Lower leg skin (tissue), 4 donors: ENCODE results near the gene NR4A1. TPM values are rescaled to one million over a fixed set of nuclear protein-coding genes. Genes with fewer than 3 reads are reported as not detected.

Source experiments
- DNase-seq, 2 donors: peaks; one replicate each; pipeline ENCODE4 v3.0.0-alpha.2; 2019; ENCODE audit warnings: low spot score in 2 of 2
- H3K4me3 ChIP-seq: fragments of 200-600 bp; sonication (generic); 2 replicates; pipeline ENCODE4 v1.5.1; 2017; ENCODE audit warnings: mild to moderate bottlenecking, low read depth; ENCODE audit not compliant: poor library complexity, severe bottlenecking
- POLR2A ChIP-seq, 2 donors: fragments of 450-650 bp; IDR thresholded peaks; one replicate each; pipeline ENCODE4 v1.6.1; 2016 to 2017; ENCODE audit warnings: antibody characterized with exemption in 2 of 2, mild to moderate bottlenecking in 1 of 2, moderate library complexity in 1 of 2
- WGBS, 2 donors: methylation state at CpG; one replicate each; pipeline ENCODE4 v1.1.5; 2018; 5-methylcytosine and 5-hydroxymethylcytosine counted together
- intact Hi-C: fragments of 100-400 bp; cut with DNase I; formaldehyde crosslinking; loops from one replicate; pipeline ENCODE4 v1.15.0; 2023; ENCODE audit warnings: low total_unique reads
- total RNA-seq, 4 donors: library from RNA; depleted of rRNA; stranded (reverse); fragments of >200 nt; gene quantifications; one replicate each; pipeline ENCODE4 v1.1.0, GENCODE V29; 2016
- TF ChIP-seq, protein P1 (sequence below), 3 donors: fragments of 450-650 bp; IDR thresholded peaks; one replicate each; pipeline ENCODE4 v1.5.1; 2016; ENCODE audit warnings: antibody characterized with exemption in 3 of 3, mild to moderate bottlenecking in 3 of 3, moderate library complexity in 2 of 3

Gene NR4A1
- total RNA-seq, 4 donors from 2014 or later: 28.7 to 121 (median 105) TPM

DNA sequence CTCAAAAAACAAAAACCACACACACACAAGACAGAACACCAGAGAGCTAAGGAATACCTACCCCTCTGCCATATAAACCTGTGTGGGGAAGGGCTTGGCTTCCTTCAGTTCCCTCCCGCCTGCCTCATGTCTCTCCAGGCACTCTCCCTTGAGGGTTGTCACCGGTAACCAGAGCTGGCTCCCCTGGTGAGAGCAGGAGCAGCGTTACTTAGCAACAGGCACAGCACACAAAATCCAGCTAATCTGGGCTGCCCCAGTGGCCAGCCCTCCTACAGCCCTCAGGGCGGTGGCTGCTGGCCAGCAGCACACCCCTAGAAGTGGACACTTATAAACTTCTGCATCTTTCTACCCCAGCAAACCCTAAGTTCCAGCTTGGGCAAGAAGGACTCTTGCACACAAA is 21.6 kb upstream of the NR4A1 start:
- no peak overlapping the region for H3K4me3 ChIP-seq
- TF ChIP-seq POLR2A (IDR thresholded peaks at IDR 0.05): no peak
- TF ChIP-seq, protein P1, sequence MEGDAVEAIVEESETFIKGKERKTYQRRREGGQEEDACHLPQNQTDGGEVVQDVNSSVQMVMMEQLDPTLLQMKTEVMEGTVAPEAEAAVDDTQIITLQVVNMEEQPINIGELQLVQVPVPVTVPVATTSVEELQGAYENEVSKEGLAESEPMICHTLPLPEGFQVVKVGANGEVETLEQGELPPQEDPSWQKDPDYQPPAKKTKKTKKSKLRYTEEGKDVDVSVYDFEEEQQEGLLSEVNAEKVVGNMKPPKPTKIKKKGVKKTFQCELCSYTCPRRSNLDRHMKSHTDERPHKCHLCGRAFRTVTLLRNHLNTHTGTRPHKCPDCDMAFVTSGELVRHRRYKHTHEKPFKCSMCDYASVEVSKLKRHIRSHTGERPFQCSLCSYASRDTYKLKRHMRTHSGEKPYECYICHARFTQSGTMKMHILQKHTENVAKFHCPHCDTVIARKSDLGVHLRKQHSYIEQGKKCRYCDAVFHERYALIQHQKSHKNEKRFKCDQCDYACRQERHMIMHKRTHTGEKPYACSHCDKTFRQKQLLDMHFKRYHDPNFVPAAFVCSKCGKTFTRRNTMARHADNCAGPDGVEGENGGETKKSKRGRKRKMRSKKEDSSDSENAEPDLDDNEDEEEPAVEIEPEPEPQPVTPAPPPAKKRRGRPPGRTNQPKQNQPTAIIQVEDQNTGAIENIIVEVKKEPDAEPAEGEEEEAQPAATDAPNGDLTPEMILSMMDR (IDR thresholded peaks at IDR 0.05): no peak
- no peak for DNase-seq
- intact Hi-C loops: loop anchor here (5.0 kb wide), 1 partner anchor 53 kb away; no protein-coding TSS in a partner anchor
- 53 to 61% methylated on average over 4 of the region's 4 CpGs for WGBS, 2 donors

DNA sequence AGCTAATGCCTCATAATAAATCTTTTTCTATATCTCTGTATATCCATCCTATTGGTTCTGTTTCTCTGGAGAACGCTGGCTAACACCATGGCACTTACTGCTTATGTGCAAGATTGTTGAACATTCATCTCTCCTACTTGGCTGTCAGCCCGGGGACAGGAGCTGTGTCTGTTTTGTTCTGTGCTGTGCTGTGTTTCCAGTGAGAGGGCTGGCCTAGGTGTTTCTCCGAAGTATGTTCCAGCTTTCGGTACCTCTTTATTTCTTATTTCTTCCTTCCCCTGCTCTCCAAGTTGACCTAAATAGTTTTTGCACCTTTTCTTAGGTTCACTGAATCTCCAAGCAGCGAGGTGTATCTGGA is 18.8 kb upstream of the NR4A1 start:
- WGBS, 2 donors: 4 to 5% methylated on average over 5 of the region's 5 CpGs
- intact Hi-C loops: no loop called here
- no peak overlapping the region for H3K4me3 ChIP-seq
- no peak for TF ChIP-seq POLR2A (IDR thresholded peaks at IDR 0.05)
- TF ChIP-seq, protein P1 (IDR thresholded peaks at IDR 0.05): no peak
- peak; percentile 86 to 94 for DNase-seq

DNA sequence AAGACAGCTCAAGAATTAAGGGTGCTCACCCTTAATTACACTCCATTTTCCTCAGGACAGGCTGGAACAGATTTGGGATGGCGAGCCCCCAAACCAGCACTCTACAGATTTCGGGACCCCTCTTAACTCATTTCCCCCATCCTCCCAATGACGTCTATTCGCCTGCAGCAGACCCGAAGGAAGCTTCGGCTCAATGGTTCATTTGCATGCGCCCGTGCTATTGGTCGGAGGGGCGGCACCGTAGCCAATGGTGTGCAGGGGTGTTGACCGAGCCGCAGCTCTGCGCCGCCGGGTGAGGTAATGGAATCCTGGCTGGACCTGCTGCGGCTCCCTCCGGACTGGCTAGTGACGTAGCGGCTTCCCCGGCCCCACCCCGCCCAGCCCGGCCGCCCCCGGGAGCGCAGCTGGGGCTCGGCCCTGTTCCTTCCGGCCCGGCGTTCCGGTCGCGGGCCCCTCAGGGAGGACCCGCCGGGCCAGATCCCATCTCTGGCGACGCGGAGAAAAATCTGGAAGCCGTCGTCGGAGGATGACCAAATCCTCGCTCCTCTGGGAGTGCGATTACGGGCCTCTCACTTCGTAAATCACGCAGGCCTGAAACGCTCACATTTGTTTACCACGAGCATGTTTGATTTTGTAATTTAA is 18.3 kb upstream of the NR4A1 start:
- TF ChIP-seq, protein P1 (IDR thresholded peaks at IDR 0.05): no peak
- peak in 1 of 2 donors; percentile 4 for TF ChIP-seq POLR2A (IDR thresholded peaks at IDR 0.05)
- intact Hi-C loops: no loop called here
- DNase-seq: peak; percentile 96 to 99
- 0 to 1% methylated on average over 16 to 40 of the region's 48 CpGs for WGBS, 2 donors
- no peak overlapping the region for H3K4me3 ChIP-seq

DNA sequence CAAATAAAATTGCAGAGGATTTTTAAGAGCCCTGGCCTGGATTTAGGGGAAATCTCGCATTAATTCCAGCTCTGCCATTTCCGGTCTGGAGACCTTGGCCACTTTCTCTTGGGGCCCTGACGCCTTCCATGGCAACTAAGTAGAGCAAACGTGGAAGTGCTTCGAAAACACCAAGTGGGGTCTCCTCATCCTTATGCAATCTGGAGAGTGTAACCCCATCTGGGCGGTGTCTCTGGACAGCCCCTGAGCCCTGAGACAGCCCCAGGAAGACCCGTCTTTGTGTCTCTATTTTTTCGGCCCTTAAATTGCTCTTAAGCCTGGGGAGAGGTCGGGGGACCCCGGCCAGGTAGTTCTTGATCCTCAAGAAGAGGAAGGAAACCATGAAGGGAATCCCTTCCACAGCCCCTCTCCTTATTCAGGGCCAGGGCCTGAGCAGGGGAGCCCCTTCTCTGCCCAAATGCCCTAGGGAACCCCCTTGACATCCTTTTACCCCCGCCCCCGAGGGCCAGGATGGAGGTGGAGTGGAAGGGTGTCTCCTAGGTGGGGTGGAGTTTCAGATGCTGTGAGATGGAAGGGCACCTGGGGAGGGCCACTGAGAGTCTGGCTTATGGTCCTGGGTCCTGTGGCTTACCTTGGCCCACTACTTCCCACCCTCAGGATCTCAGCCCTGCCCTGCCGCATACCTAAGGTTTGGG is 17.6 kb upstream of the NR4A1 start:
- H3K4me3 ChIP-seq: no peak overlapping the region
- peak in 1 of 2 donors; percentile 89 for DNase-seq
- TF ChIP-seq, protein P1 (IDR thresholded peaks at IDR 0.05): no peak
- TF ChIP-seq POLR2A (IDR thresholded peaks at IDR 0.05): no peak
- WGBS, 2 donors: 58 to 61% methylated on average over 13 of the region's 13 CpGs
- intact Hi-C loops: no loop called here

DNA sequence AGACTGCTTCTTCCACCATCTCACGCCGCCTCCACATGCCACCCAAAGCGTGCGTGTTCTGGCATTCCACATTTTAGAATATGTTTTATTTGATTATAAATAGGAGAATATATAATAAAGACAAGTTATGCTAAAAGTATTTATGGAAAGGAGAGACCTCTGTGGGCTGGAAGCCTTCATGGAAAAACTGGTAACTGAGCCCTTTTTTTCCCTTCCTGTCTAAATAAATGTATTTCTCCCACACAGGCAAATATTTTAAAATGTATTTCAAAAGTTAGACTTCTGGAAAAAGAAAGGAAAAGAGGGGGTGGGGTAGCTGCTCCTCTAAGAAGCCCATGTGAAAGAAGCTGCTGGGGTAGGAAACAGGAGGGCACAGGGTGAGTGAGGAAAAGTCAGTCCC is 16.1 kb upstream of the NR4A1 start:
- no peak for DNase-seq
- intact Hi-C loops: no loop called here
- H3K4me3 ChIP-seq: no peak overlapping the region
- WGBS, 2 donors: 85 to 91% methylated on average over 4 of the region's 4 CpGs
- TF ChIP-seq, protein P1 (IDR thresholded peaks at IDR 0.05): no peak
- TF ChIP-seq POLR2A (IDR thresholded peaks at IDR 0.05): no peak
